IMR-90 (cell line): ENCODE data around the gene CANT1. TPM values are rescaled to one million over a fixed set of nuclear protein-coding genes. Genes with fewer than 3 reads are reported as not detected.

ENCODE experiments used
- ATAC-seq: fragments of 200-7000 bp; cut with Tn5 transposase; 2 replicates; pipeline ENCODE4 v1.9.1; 2020; ENCODE audit warnings: low read depth, mild to moderate bottlenecking, moderate library complexity
- BruUV-seq: library from RNA; stranded (reverse); fragments of 400-500 nt; replicated peaks from 2 replicates; lab custom pipeline; 2021; lab: Mats Ljungman, UMichigan
- CTCF ChIA-PET: fragments of 300-600 bp; formaldehyde crosslinking; extraction: SDS; loops from one replicate; lab custom pipeline; 2021; ENCODE audit warnings: antibody characterized with exemption; lab: Yijun Ruan, JAX
- POLR2A ChIA-PET: fragments of 300-600 bp; sonication (Branson Sonifier 250); formaldehyde crosslinking; loops from one replicate; lab custom pipeline; 2022; ENCODE audit warnings: antibody characterized with exemption; ENCODE audit not compliant: unreplicated experiment; lab: Charles Lee
- DNase-seq: peaks from one replicate; pipeline ENCODE4 v3.0.0; 2013
- H2AFZ ChIP-seq: replicated peaks from 2 replicates; pipeline ENCODE3; 2013; ENCODE audit warnings: low read length, mild to moderate bottlenecking; ENCODE audit not compliant: poor library complexity
- H2AK5ac ChIP-seq: 2 replicates; pipeline ENCODE4 v1.6.1; 2013; ENCODE audit warnings: low read depth, low read length, inconsistent platforms
- H2AK9ac ChIP-seq: replicated peaks from 2 replicates; pipeline ENCODE3; 2013; ENCODE audit warnings: mild to moderate bottlenecking, low read depth, low read length, moderate library complexity; ENCODE audit not compliant: poor library complexity
- H2BK120ac ChIP-seq: 2 replicates; pipeline ENCODE4 v1.6.1; 2013; ENCODE audit warnings: low read depth, low read length, inconsistent platforms
- H2BK15ac ChIP-seq: 3 replicates; pipeline ENCODE4 v1.6.1; 2013; ENCODE audit warnings: low read depth, low read length, inconsistent platforms
- H2BK20ac ChIP-seq: 2 replicates; pipeline ENCODE4 v1.6.1; 2013; ENCODE audit warnings: low read depth, mild to moderate bottlenecking, inconsistent platforms, low read length, moderate library complexity
- H2BK5ac ChIP-seq: 2 replicates; pipeline ENCODE4 v1.6.1; 2013; ENCODE audit warnings: mild to moderate bottlenecking, low read depth, low read length, inconsistent platforms; ENCODE audit not compliant: poor library complexity, severe bottlenecking
- H3K14ac ChIP-seq: replicated peaks from 2 replicates; pipeline ENCODE4 v1.6.1; 2013; ENCODE audit warnings: low read depth, low read length, inconsistent platforms
- H3K18ac ChIP-seq: 2 replicates; pipeline ENCODE4 v1.6.1; 2013; ENCODE audit warnings: low read depth, low read length, control low read depth
- H3K23ac ChIP-seq: 2 replicates; pipeline ENCODE4 v1.6.1; 2013; ENCODE audit warnings: low read depth, low read length, inconsistent platforms
- H3K27ac ChIP-seq: 2 replicates; pipeline ENCODE4 v1.5.1; 2013; ENCODE audit warnings: mild to moderate bottlenecking, control low read depth, low read length; ENCODE audit not compliant: insufficient read depth
- H3K27me3 ChIP-seq: 2 replicates; pipeline ENCODE4 v1.6.1; 2013; ENCODE audit warnings: low read length; ENCODE audit not compliant: control insufficient read depth, insufficient read depth
- H3K36me3 ChIP-seq: 2 replicates; pipeline ENCODE4 v1.6.1; 2013; ENCODE audit warnings: low read length, mixed read lengths; ENCODE audit not compliant: control insufficient read depth, insufficient read depth
- H3K4ac ChIP-seq: 2 replicates; pipeline ENCODE4 v1.6.1; 2013; ENCODE audit warnings: low read depth, low read length, inconsistent platforms
- H3K4me1 ChIP-seq: 2 replicates; pipeline ENCODE4 v1.6.1; 2013; ENCODE audit warnings: low read length, mixed read lengths; ENCODE audit not compliant: control insufficient read depth, insufficient read depth
- H3K4me2 ChIP-seq: 2 replicates; pipeline ENCODE4 v1.6.1; 2013; ENCODE audit warnings: low read depth, mild to moderate bottlenecking, control low read depth, low read length, moderate library complexity
- H3K4me3 ChIP-seq: 2 replicates; pipeline ENCODE4 v1.5.1; 2013; ENCODE audit warnings: low read depth, mild to moderate bottlenecking, control low read depth, low read length, moderate library complexity; ENCODE audit not compliant: insufficient read depth
- H3K56ac ChIP-seq: 2 replicates; pipeline ENCODE4 v1.6.1; 2013; ENCODE audit warnings: low read length, inconsistent platforms; ENCODE audit not compliant: insufficient read depth; ENCODE audit errors: extremely low read depth
- H3K79me1 ChIP-seq, 2 experiments: 2 replicates each; pipeline ENCODE4 v1.6.1; 2013; ENCODE audit warnings: low read length in 2 of 2, inconsistent platforms in 1 of 2, low read depth in 1 of 2
- H3K9ac ChIP-seq: 2 replicates; pipeline ENCODE4 v1.6.1; 2013; ENCODE audit warnings: low read depth, low read length, control low read depth
- H3K9me1 ChIP-seq: 2 replicates; pipeline ENCODE4 v1.6.1; 2013; ENCODE audit warnings: low read length, inconsistent platforms; ENCODE audit not compliant: insufficient read depth
- H3K9me3 ChIP-seq: 2 replicates; pipeline ENCODE4 v1.6.1; 2013; ENCODE audit warnings: low read length; ENCODE audit not compliant: control insufficient read depth, insufficient read depth
- H4K20me1 ChIP-seq: 2 replicates; pipeline ENCODE4 v1.6.1; 2013; ENCODE audit warnings: low read length, inconsistent platforms; ENCODE audit not compliant: insufficient read depth
- H4K5ac ChIP-seq: 2 replicates; pipeline ENCODE4 v1.6.1; 2013; ENCODE audit warnings: mild to moderate bottlenecking, low read depth, low read length, control low read depth
- H4K8ac ChIP-seq, 2 experiments: 2 replicates each; pipeline ENCODE4 v1.6.1; 2013; ENCODE audit warnings: low read depth in 2 of 2, low read length in 2 of 2, control low read depth in 1 of 2, inconsistent platforms in 1 of 2
- H4K91ac ChIP-seq: 2 replicates; pipeline ENCODE4 v1.6.1; 2013; ENCODE audit warnings: low read depth, low read length, inconsistent platforms; ENCODE audit not compliant: insufficient read depth
- CEBPB ChIP-seq: IDR thresholded peaks from 2 replicates; pipeline ENCODE4 v1.6.1; 2012; ENCODE audit warnings: low read depth, low read length, improper control_type of control experiment
- FOS ChIP-seq: fragments of 150-350 bp; IDR thresholded peaks from 2 replicates; pipeline ENCODE4 v1.6.1; 2016; ENCODE audit warnings: low read depth, low read length
- WGBS, 2 experiments: methylation state at CpG; one replicate each; pipeline versions ENCODE4 v1.1.5 to v1.1.7; 2013; ENCODE audit warnings: missing lambda C conversion rate in 2 of 2; ENCODE audit not compliant: insufficient read length in 1 of 2; ENCODE audit errors: extremely low coverage in 2 of 2; 5-methylcytosine and 5-hydroxymethylcytosine counted together
- dilution Hi-C: fragments of 300-500 bp; cut with HindIII; formaldehyde crosslinking; loops from one replicate; pipeline ENCODE4 v1.14.3; 2018; ENCODE audit warnings: low sequenced_read_pairs; ENCODE audit not compliant: unreplicated experiment
- in situ Hi-C: fragments of 300-500 bp; cut with MboI; formaldehyde crosslinking; loops from 3 replicates; pipeline ENCODE4 v1.14.3; 2019; ENCODE audit warnings: low sequenced_read_pairs, inconsistent platforms, mixed read lengths
- intact Hi-C: fragments of 100-400 bp; cut with micrococcal nuclease; formaldehyde crosslinking; loops from 2 replicates; pipeline ENCODE4 v1.10.0; 2022
- polyA plus RNA-seq, 3 experiments: library from polyadenylated mRNA; depleted of rRNA; stranded (reverse); fragments of >200 nt; gene quantifications; 2 replicates each; pipeline ENCODE4 v1.2.3, GENCODE V29; 2012; ENCODE audit warnings: low replicate concordance in 1 of 3
- total RNA-seq: library from RNA; depleted of rRNA; stranded (reverse); fragments of >200 nt; gene quantifications from 2 replicates; pipeline ENCODE4 v1.2.3, GENCODE V29; 2012

CANT1 gene
- total and polyA plus RNA-seq, 2 of the 4 experiments (the other 2 are of a cell fraction), result 51.8 to 73.4 TPM

GRCh38 chr17:79011451-79012147 lies 2.0 kb upstream of the CANT1 start:
- Histone ChIP-seq H3K79me1 (peaks cover 9 to 35% of the 10 kb centered on the region in 2 experiments; a peak in 3 of 4 replicates), H3K27ac (no peak overlapping the region), H2BK20ac (peak overlapping the region; percentile 77; the same call in 1 of the 2 replicates), H3K27me3 (no peaks in the 10 kb centered on the region), H3K18ac (peak overlapping the region; percentile 9; the same call in 1 of the 2 replicates), H3K14ac (peak overlapping the region; percentile 82; the same call in 1 of the 2 replicates), H2BK5ac (peak overlapping the region; percentile 77), H3K56ac (no peak overlapping the region), H4K5ac (peak overlapping the region; percentile 26; the same call in 1 of the 2 replicates), H4K20me1 (peaks cover 24% of the 10 kb centered on the region), H4K91ac (peak overlapping the region; percentile 21; the same call in 1 of the 2 replicates), H3K9ac (no peak overlapping the region), H4K8ac (peak overlapping the region; percentile 15 to 92; a peak in 2 of 4 replicates), H3K4me2 (no peak overlapping the region), H2BK120ac (peak overlapping the region; percentile 86; the same call in 1 of the 2 replicates), H3K9me3 (no peaks in the 10 kb centered on the region), H2BK15ac (peak overlapping the region; percentile 5; the same call in 1 of the 3 replicates), H2AK9ac (peak overlapping the region; percentile 83), H3K4ac (peak overlapping the region; percentile 79), H3K9me1 (peaks cover 20% of the 10 kb centered on the region), H3K4me3 (no peak overlapping the region), H3K36me3 (peaks cover 9% of the 10 kb centered on the region), H3K23ac (peak overlapping the region; percentile 56; the same call in 1 of the 2 replicates), H2AFZ (peak overlapping the region; percentile 81), H2AK5ac (0 out of 2 replicates have a peak overlapping the region, but pooled peaks have one; percentile 13), H3K4me1 (peaks cover 16% of the 10 kb centered on the region)
- in situ Hi-C loops (loop anchor here (10.0 kb wide), 1 partner anchor 383 kb away; no protein-coding TSS in a partner anchor), dilution Hi-C loops (no loop called here), intact Hi-C loops (no loop called here)
- TF ChIP-seq CEBPB (peak; percentile 74; the same call in 1 of the 2 replicates), FOS (no peak)
- DNase-seq (peak; percentile 85), ATAC-seq (no peak)
- BruUV-seq, result no TSS peak
- ChIA-PET CTCF (no interaction called here), POLR2A (no interaction called here)
- 63% methylated on average over 1 of the region's 5 CpGs; no CpG with 5 or more reads in 1 of the 2 experiments for WGBS, 2 experiments
